H9 (cell line): Measurements from ENCODE around the gene THSD4. TPM values are rescaled to one million over a fixed set of nuclear protein-coding genes. Genes with fewer than 3 reads are reported as not detected.

Experiments used
- DNase-seq: peaks from one replicate; pipeline ENCODE4 v3.0.0-alpha.2; 2017
- H2AFZ ChIP-seq: one replicate; pipeline ENCODE4 v1.6.1; 2013; ENCODE audit warnings: mild to moderate bottlenecking, low read length, control low read depth, moderate library complexity
- H2AK5ac ChIP-seq: 2 replicates; pipeline ENCODE4 v1.6.1; 2013; ENCODE audit warnings: low read length, control low read depth, mixed read lengths; ENCODE audit not compliant: insufficient read length
- H2BK120ac ChIP-seq: one replicate; pipeline ENCODE4 v1.6.1; 2013; ENCODE audit warnings: low read depth, mild to moderate bottlenecking, low read length, control low read depth, inconsistent platforms; ENCODE audit not compliant: poor library complexity, severe bottlenecking
- H2BK12ac ChIP-seq: 2 replicates; pipeline ENCODE4 v1.6.1; 2013; ENCODE audit warnings: low read length, control low read depth, mixed read lengths, low read depth; ENCODE audit not compliant: insufficient read length
- H2BK15ac ChIP-seq: 2 replicates; pipeline ENCODE4 v1.6.1; 2013; ENCODE audit warnings: low read depth, low read length, control low read depth
- H2BK20ac ChIP-seq: one replicate; pipeline ENCODE4 v1.6.1; 2013; ENCODE audit warnings: low read depth, mild to moderate bottlenecking, low read length, control low read depth, inconsistent platforms; ENCODE audit not compliant: poor library complexity, severe bottlenecking
- H2BK5ac ChIP-seq: 2 replicates; pipeline ENCODE4 v1.6.1; 2013; ENCODE audit warnings: low read length, control low read depth, mixed read lengths; ENCODE audit not compliant: insufficient read length
- H3K14ac ChIP-seq: 2 replicates; pipeline ENCODE4 v1.6.1; 2013; ENCODE audit warnings: low read length, control low read depth; ENCODE audit not compliant: insufficient read depth
- H3K18ac ChIP-seq: 2 replicates; pipeline ENCODE4 v1.6.1; 2013; ENCODE audit warnings: low read depth, mild to moderate bottlenecking, mixed read lengths, low read length, control low read depth; ENCODE audit not compliant: insufficient read length
- H3K23ac ChIP-seq: 2 replicates; pipeline ENCODE4 v1.6.1; 2013; ENCODE audit warnings: low read length, control low read depth, mixed read lengths, low read depth; ENCODE audit not compliant: insufficient read length
- H3K23me2 ChIP-seq: 2 replicates; pipeline ENCODE4 v1.6.1; 2013; ENCODE audit warnings: low read depth, mild to moderate bottlenecking, mixed read lengths, low read length, control low read depth; ENCODE audit not compliant: insufficient read length, poor library complexity, severe bottlenecking
- H3K27ac ChIP-seq: 2 replicates; pipeline ENCODE4 v1.5.1; 2013; ENCODE audit warnings: low read length, control low read depth, mixed read lengths, low read depth; ENCODE audit not compliant: insufficient read length
- H3K27me3 ChIP-seq: 2 replicates; pipeline ENCODE4 v1.6.1; 2013; ENCODE audit warnings: low read length, control low read depth, inconsistent platforms; ENCODE audit not compliant: insufficient read depth
- H3K4ac ChIP-seq: 2 replicates; pipeline ENCODE4 v1.6.1; 2013; ENCODE audit warnings: low read depth, mild to moderate bottlenecking, control low read depth, inconsistent platforms, low read length, moderate library complexity
- H3K4me1 ChIP-seq: 2 replicates; pipeline ENCODE4 v1.6.1; 2013; ENCODE audit warnings: low read length, control low read depth, inconsistent platforms; ENCODE audit not compliant: insufficient read depth
- H3K4me2 ChIP-seq: 2 replicates; pipeline ENCODE4 v1.6.1; 2013; ENCODE audit warnings: low read length, control low read depth, mixed read lengths; ENCODE audit not compliant: insufficient read length, insufficient read depth
- H3K56ac ChIP-seq: 2 replicates; pipeline ENCODE4 v1.6.1; 2013; ENCODE audit warnings: low read depth, mild to moderate bottlenecking, mixed read lengths, low read length, control low read depth; ENCODE audit not compliant: insufficient read length
- H3K79me1 ChIP-seq: 2 replicates; pipeline ENCODE4 v1.6.1; 2013; ENCODE audit warnings: low read depth, mild to moderate bottlenecking, moderate library complexity, low read length, control low read depth, inconsistent platforms; ENCODE audit not compliant: insufficient read depth, poor library complexity, severe bottlenecking
- H3K79me2 ChIP-seq: 2 replicates; pipeline ENCODE4 v1.6.1; 2013; ENCODE audit warnings: low read length, control low read depth, inconsistent platforms; ENCODE audit not compliant: insufficient read depth
- H3K9ac ChIP-seq: 2 replicates; pipeline ENCODE4 v1.6.1; 2013; ENCODE audit warnings: low read length, control low read depth, mixed read lengths; ENCODE audit not compliant: insufficient read length; ENCODE audit errors: extremely low read depth
- H3K9me3 ChIP-seq: one replicate; pipeline ENCODE4 v1.6.1; 2013; ENCODE audit warnings: low read depth, low read length, inconsistent platforms; ENCODE audit not compliant: control insufficient read depth
- H3T11ph ChIP-seq: one replicate; pipeline ENCODE4 v1.6.1; 2013; ENCODE audit warnings: mild to moderate bottlenecking, low read length, control low read depth, inconsistent platforms
- H4K20me1 ChIP-seq: one replicate; pipeline ENCODE4 v1.6.1; 2013; ENCODE audit not compliant: control insufficient read depth, insufficient read length, insufficient read depth
- H4K5ac ChIP-seq: 2 replicates; pipeline ENCODE4 v1.6.1; 2013; ENCODE audit warnings: low read depth, mild to moderate bottlenecking, mixed read lengths, low read length, control low read depth; ENCODE audit not compliant: insufficient read length
- H4K8ac ChIP-seq: replicated peaks from 2 replicates; pipeline ENCODE4 v1.6.1; 2013; ENCODE audit warnings: low read length, control low read depth, mixed read lengths, low read depth; ENCODE audit not compliant: insufficient read length
- H4K91ac ChIP-seq: 2 replicates; pipeline ENCODE4 v1.6.1; 2013; ENCODE audit warnings: low read depth, mild to moderate bottlenecking, moderate library complexity, mixed read lengths, low read length, control low read depth; ENCODE audit not compliant: insufficient read length
- H3K27ac Mint-ChIP-seq, 3 experiments: 2 replicates in 2 of 3; 3 replicates in 1 of 3; pipeline ENCODE4 v1.8.0; 2020 to 2021; ENCODE audit warnings: mixed read lengths in 3 of 3, mild to moderate bottlenecking in 1 of 3, moderate library complexity in 1 of 3
- H3K27me3 Mint-ChIP-seq: 2 replicates; pipeline ENCODE4 v1.8.0; 2021; ENCODE audit warnings: low read depth, mild to moderate bottlenecking, moderate library complexity, mixed read lengths
- H3K36me3 Mint-ChIP-seq, 3 experiments: 2 replicates in 2 of 3; 3 replicates in 1 of 3; pipeline ENCODE4 v1.8.0; 2020 to 2021; ENCODE audit warnings: low read depth in 3 of 3, mixed read lengths in 3 of 3; ENCODE audit not compliant: insufficient read depth in 1 of 3
- H3K4me1 Mint-ChIP-seq, 2 experiments: 2 replicates each; pipeline ENCODE4 v1.8.0; 2020; ENCODE audit warnings: mixed read lengths in 2 of 2
- H3K4me3 Mint-ChIP-seq, 2 experiments: 2 replicates in 1 of 2; 3 replicates in 1 of 2; pipeline ENCODE4 v1.8.0; 2020 to 2021; ENCODE audit warnings: mild to moderate bottlenecking in 2 of 2, mixed read lengths in 2 of 2, moderate library complexity in 1 of 2
- H3K9me3 Mint-ChIP-seq, 2 experiments: 2 replicates in 1 of 2; 3 replicates in 1 of 2; pipeline ENCODE4 v1.8.0; 2020; ENCODE audit warnings: mild to moderate bottlenecking in 2 of 2, mixed read lengths in 2 of 2, moderate library complexity in 1 of 2
- CTCF ChIP-seq: fragments of 200-600 bp; sonication (generic); conservative IDR thresholded peaks from 3 replicates; pipeline ENCODE4 v1.8.0; 2021; ENCODE audit warnings: antibody characterized with exemption, mild to moderate bottlenecking
- WGBS: extraction: QIAGEN DNeasy Blood & Tissue Kit; methylation state at CpG from one replicate; pipeline ENCODE4 v1.1.7; 2013; ENCODE audit warnings: missing lambda C conversion rate, low lambda C conversion rate, mixed read lengths; ENCODE audit not compliant: insufficient read length; ENCODE audit errors: extremely low coverage; 5-methylcytosine and 5-hydroxymethylcytosine counted together
- total RNA-seq: library from RNA; stranded (reverse); gene quantifications from 2 replicates; pipeline ENCODE4 v1.2.1, GENCODE V29; 2021

The THSD4 gene
- total RNA-seq, 1 experiment from 2014 or later: 5.5 TPM

GRCh38 chr15:71220828-71221227 lies 105.6 kb downstream of the THSD4 start:
- H3K14ac ChIP-seq: no peak overlapping the region
- H3K36me3 Mint-ChIP-seq: peaks cover 0 to 4% (median 3%) of the 10 kb centered on the region in 3 experiments; a peak in 4 of 7 replicates

More at GRCh38 chr15:71220828-71221227, 105.6 kb downstream of the THSD4 start:
- Histone ChIP-seq H3K18ac (no peak overlapping the region), H3T11ph (no peak overlapping the region), H3K9me3 (no peaks in the 10 kb centered on the region), H2AK5ac (no peak overlapping the region), H4K8ac (no peak overlapping the region), H3K4me2 (no peak overlapping the region), H2BK12ac (no peak overlapping the region), H4K5ac (no peak overlapping the region), H2BK15ac (no peak overlapping the region), H2AFZ (no peak overlapping the region), H3K56ac (no peak overlapping the region), H2BK120ac (no peak overlapping the region), H4K91ac (no peak overlapping the region), H3K27ac (no peak overlapping the region), H2BK20ac (no peak overlapping the region), H3K23me2 (no peaks in the 10 kb centered on the region), H2BK5ac (no peak overlapping the region), H3K4ac (no peak overlapping the region), H3K4me1 (no peaks in the 10 kb centered on the region), H3K79me2 (no peaks in the 10 kb centered on the region), H3K27me3 (no peaks in the 10 kb centered on the region), H3K23ac (no peak overlapping the region), H3K79me1 (no peaks in the 10 kb centered on the region), H3K9ac (no peak overlapping the region), H4K20me1 (no peaks in the 10 kb centered on the region)
- Mint-ChIP-seq H3K4me1 (peaks cover 13% of the 10 kb centered on the region in 2 experiments), H3K27me3 (peaks cover 2% of the 10 kb centered on the region; the same call in 1 of the 2 replicates), H3K27ac (no peak overlapping the region), H3K9me3 (peaks cover 0 to 4% of the 10 kb centered on the region in 2 experiments; a peak in 1 of 5 replicates), H3K4me3 (no peak overlapping the region)
- no peak for DNase-seq
- WGBS: no CpG with 5 or more reads among the region's 3 CpGs
- TF ChIP-seq CTCF: no peak
